Measurements from ENCODE around the gene THAP8.

DNA sequence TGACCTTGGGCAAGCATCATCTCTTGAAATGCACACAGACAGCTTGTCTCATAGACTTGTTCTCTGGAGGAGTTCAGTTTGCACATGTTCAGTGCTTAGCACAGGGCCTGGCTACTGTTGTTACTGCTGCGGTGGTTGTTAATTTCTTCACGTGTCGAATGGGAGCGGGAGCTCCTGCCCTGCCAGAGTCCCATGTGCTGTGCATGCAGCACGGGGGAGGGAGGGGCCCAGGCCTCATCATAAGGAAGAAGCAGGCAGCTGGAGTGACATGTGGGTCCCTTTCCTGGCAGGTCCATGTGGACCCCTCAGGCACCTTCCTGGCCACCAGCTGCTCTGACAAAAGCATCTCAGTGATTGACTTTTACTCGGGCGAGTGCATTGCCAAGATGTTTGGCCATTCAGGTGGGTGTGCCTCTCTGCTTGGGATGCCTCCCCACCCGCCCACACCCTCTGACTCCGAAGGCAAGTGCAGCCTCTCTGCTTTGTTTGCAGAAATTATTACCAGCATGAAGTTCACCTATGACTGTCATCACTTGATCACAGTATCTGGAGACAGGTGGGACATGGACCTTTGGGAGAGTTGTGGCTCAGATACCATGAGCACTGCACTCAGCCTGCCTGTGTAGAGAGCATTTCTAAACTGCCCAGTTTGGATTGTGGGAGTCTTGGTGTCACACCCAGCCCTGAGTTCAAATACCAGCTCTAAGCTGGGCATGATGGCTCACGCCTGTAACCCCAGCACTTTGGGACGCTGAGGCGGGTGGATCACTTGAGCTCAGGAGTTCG is 37.0 kb upstream of the THAP8 start:
- TF ChIP-seq, protein P1, sequence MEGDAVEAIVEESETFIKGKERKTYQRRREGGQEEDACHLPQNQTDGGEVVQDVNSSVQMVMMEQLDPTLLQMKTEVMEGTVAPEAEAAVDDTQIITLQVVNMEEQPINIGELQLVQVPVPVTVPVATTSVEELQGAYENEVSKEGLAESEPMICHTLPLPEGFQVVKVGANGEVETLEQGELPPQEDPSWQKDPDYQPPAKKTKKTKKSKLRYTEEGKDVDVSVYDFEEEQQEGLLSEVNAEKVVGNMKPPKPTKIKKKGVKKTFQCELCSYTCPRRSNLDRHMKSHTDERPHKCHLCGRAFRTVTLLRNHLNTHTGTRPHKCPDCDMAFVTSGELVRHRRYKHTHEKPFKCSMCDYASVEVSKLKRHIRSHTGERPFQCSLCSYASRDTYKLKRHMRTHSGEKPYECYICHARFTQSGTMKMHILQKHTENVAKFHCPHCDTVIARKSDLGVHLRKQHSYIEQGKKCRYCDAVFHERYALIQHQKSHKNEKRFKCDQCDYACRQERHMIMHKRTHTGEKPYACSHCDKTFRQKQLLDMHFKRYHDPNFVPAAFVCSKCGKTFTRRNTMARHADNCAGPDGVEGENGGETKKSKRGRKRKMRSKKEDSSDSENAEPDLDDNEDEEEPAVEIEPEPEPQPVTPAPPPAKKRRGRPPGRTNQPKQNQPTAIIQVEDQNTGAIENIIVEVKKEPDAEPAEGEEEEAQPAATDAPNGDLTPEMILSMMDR (IDR thresholded peaks at IDR 0.05 in 4 of 5, conservative IDR thresholded peaks at IDR 0.05 in 1 of 5) = no peak
- no peak for TF ChIP-seq POLR2A (IDR thresholded peaks at IDR 0.05)
